ENCODE results near the gene RYR1. TPM values are rescaled to one million over a fixed set of nuclear protein-coding genes. Genes with fewer than 3 reads are reported as not detected.

The RYR1 gene
- total and polyA plus RNA-seq, 2 experiments from 2014 or later: under 0.01 TPM; not detected in 1

GRCh38 chr19:38473201-38473600, 39.7 kb downstream of the RYR1 start:
- no peaks in the 10 kb centered on the region for H3K79me2 ChIP-seq (ENCODE audit: insufficient read depth)
- 60 to 68% methylated on average over 20 to 21 of the region's 21 CpGs for WGBS, 2 experiments (ENCODE audit: low coverage in 1 of 2, low lambda C conversion rate in 2 of 2, missing lambda C conversion rate in 2 of 2)

GRCh38 chr19:38475176-38475575, 41.7 kb downstream of the RYR1 start:
- no peak overlapping the region for H3K4me2 ChIP-seq (ENCODE audit: unreplicated experiment)
- no peak overlapping the region for H3K4me3 ChIP-seq
- no peaks in the 10 kb centered on the region for H3K36me3 ChIP-seq (ENCODE audit: low read depth)
- DNase-seq: no peak
- H3K4me1 ChIP-seq (ENCODE audit: insufficient read depth): no peaks in the 10 kb centered on the region
- H3K9me3 ChIP-seq (ENCODE audit: low read depth): no peaks in the 10 kb centered on the region
- WGBS, 2 experiments (ENCODE audit: low coverage in 1 of 2, low lambda C conversion rate in 2 of 2, missing lambda C conversion rate in 2 of 2): 44 to 58% methylated on average over 10 to 13 of the region's 13 CpGs
- H3K9me2 ChIP-seq (ENCODE audit: insufficient read depth): no peaks in the 10 kb centered on the region
- H3K27ac ChIP-seq: no peak overlapping the region
- peaks cover 26% of the 10 kb centered on the region for H3K27me3 ChIP-seq (replicated peaks; ENCODE audit: insufficient read depth)
- no peaks in the 10 kb centered on the region for H4K20me1 ChIP-seq (ENCODE audit: insufficient read depth)
- H3K79me2 ChIP-seq (ENCODE audit: insufficient read depth): no peaks in the 10 kb centered on the region
- H2AFZ ChIP-seq: no peak overlapping the region
- no peaks in the 10 kb centered on the region for H3F3A ChIP-seq (ENCODE audit: insufficient read depth)
- H3K9ac ChIP-seq: no peak overlapping the region
- TF ChIP-seq EZH2phosphoT487 (IDR thresholded peaks at IDR 0.05; ENCODE audit: insufficient read depth, low read depth): no peak
- no peak for TF ChIP-seq EZH2 (IDR thresholded peaks at IDR 0.05; ENCODE audit: insufficient read depth, poor library complexity, severe bottlenecking)
- in situ Hi-C loops (cut with MboI): no loop called here

More at GRCh38 chr19:38473201-38473600, 39.7 kb downstream of the RYR1 start:
- no peak for DNase-seq
- Histone ChIP-seq H3K4me2 (ENCODE audit: unreplicated experiment) (no peak overlapping the region), H3K4me3 (no peak overlapping the region), H3K36me3 (ENCODE audit: low read depth) (no peaks in the 10 kb centered on the region), H2AFZ (no peak overlapping the region), H3F3A (ENCODE audit: insufficient read depth) (no peaks in the 10 kb centered on the region), H3K27ac (no peak overlapping the region), H3K9ac (no peak overlapping the region), H4K20me1 (ENCODE audit: insufficient read depth) (no peaks in the 10 kb centered on the region), H3K9me3 (ENCODE audit: low read depth) (no peaks in the 10 kb centered on the region), H3K9me2 (ENCODE audit: insufficient read depth) (no peaks in the 10 kb centered on the region), H3K27me3 (replicated peaks; ENCODE audit: insufficient read depth) (peaks cover 22% of the 10 kb centered on the region), H3K4me1 (ENCODE audit: insufficient read depth) (no peaks in the 10 kb centered on the region)
- TF ChIP-seq EZH2 (IDR thresholded peaks at IDR 0.05; ENCODE audit: insufficient read depth, poor library complexity, severe bottlenecking) (no peak), EZH2phosphoT487 (IDR thresholded peaks at IDR 0.05; ENCODE audit: insufficient read depth, low read depth) (no peak)
- in situ Hi-C loops (cut with MboI): no loop called here

- 49 to 53% methylated on average over 16 of the region's 16 CpGs for WGBS, 2 experiments (ENCODE audit: low coverage in 1 of 2, low lambda C conversion rate in 2 of 2, missing lambda C conversion rate in 2 of 2)
- Histone ChIP-seq H3K36me3 (ENCODE audit: low read depth) (no peaks in the 10 kb centered on the region), H3K4me3 (no peak overlapping the region), H3F3A (ENCODE audit: insufficient read depth) (no peaks in the 10 kb centered on the region), H3K4me1 (ENCODE audit: insufficient read depth) (no peaks in the 10 kb centered on the region), H3K27me3 (replicated peaks; ENCODE audit: insufficient read depth) (peaks cover 7% of the 10 kb centered on the region), H3K9ac (no peak overlapping the region), H3K9me3 (ENCODE audit: low read depth) (no peaks in the 10 kb centered on the region), H3K4me2 (ENCODE audit: unreplicated experiment) (no peak overlapping the region), H3K79me2 (ENCODE audit: insufficient read depth) (no peaks in the 10 kb centered on the region), H3K27ac (no peak overlapping the region), H3K9me2 (ENCODE audit: insufficient read depth) (no peaks in the 10 kb centered on the region), H4K20me1 (ENCODE audit: insufficient read depth) (no peaks in the 10 kb centered on the region), H2AFZ (no peak overlapping the region)
- in situ Hi-C loops (cut with MboI): no loop called here
- TF ChIP-seq EZH2 (IDR thresholded peaks at IDR 0.05; ENCODE audit: insufficient read depth, poor library complexity, severe bottlenecking) (no peak), EZH2phosphoT487 (IDR thresholded peaks at IDR 0.05; ENCODE audit: insufficient read depth, low read depth) (no peak)
- peak; percentile 18 for DNase-seq
Measured at GRCh38 chr19:38478273-38478971, 44.9 kb downstream of the RYR1 start.

- H3K27me3 ChIP-seq (replicated peaks; ENCODE audit: insufficient read depth): peaks cover 4% of the 10 kb centered on the region; the same call in 1 of the 2 replicates
- H4K20me1 ChIP-seq (ENCODE audit: insufficient read depth): no peaks in the 10 kb centered on the region
- no peaks in the 10 kb centered on the region for H3F3A ChIP-seq (ENCODE audit: insufficient read depth)
- TF ChIP-seq EZH2 (IDR thresholded peaks at IDR 0.05; ENCODE audit: insufficient read depth, poor library complexity, severe bottlenecking) (no peak), EZH2phosphoT487 (IDR thresholded peaks at IDR 0.05; ENCODE audit: insufficient read depth, low read depth) (no peak)
- in situ Hi-C loops (cut with MboI): no loop called here
- WGBS, 2 experiments (ENCODE audit: low coverage in 1 of 2, low lambda C conversion rate in 2 of 2, missing lambda C conversion rate in 2 of 2): 61 to 63% methylated on average over 8 of the region's 8 CpGs
- no peak overlapping the region for H3K4me2 ChIP-seq (ENCODE audit: unreplicated experiment)
- H3K9ac ChIP-seq: no peak overlapping the region
- no peak overlapping the region for H3K4me3 ChIP-seq
- H3K36me3 ChIP-seq (ENCODE audit: low read depth): no peaks in the 10 kb centered on the region
- no peaks in the 10 kb centered on the region for H3K9me2 ChIP-seq (ENCODE audit: insufficient read depth)
- no peak for DNase-seq
- no peak overlapping the region for H2AFZ ChIP-seq
- no peaks in the 10 kb centered on the region for H3K9me3 ChIP-seq (ENCODE audit: low read depth)
- no peaks in the 10 kb centered on the region for H3K4me1 ChIP-seq (ENCODE audit: insufficient read depth)
- no peaks in the 10 kb centered on the region for H3K79me2 ChIP-seq (ENCODE audit: insufficient read depth)
- no peak overlapping the region for H3K27ac ChIP-seq
Measured at GRCh38 chr19:38482496-38482895, 49.0 kb downstream of the RYR1 start.

Measured in GM23248 (cell line).